Lung microvascular endothelial cell (primary cell): Measurements from ENCODE around the gene MCOLN2. TPM values are rescaled to one million over a fixed set of nuclear protein-coding genes. Genes with fewer than 3 reads are reported as not detected.
A peak's percentile ranks its signal among the peaks of the same experiment; 100 is the strongest.

Experiments
- DNase-seq, 2 donors: peaks; one replicate each; pipeline versions ENCODE4 v3.0.0 to v3.0.0-alpha.2; 2010; ENCODE audit warnings: low read depth in 2 of 2
- total RNA-seq: library from RNA; depleted of rRNA; stranded (reverse); fragments of >200 nt; gene quantifications from 2 replicates; pipeline ENCODE4 v1.2.1, GENCODE V29; 2014

MCOLN2 gene
- total RNA-seq, 1 donor from 2014 or later = not detected

DNA sequence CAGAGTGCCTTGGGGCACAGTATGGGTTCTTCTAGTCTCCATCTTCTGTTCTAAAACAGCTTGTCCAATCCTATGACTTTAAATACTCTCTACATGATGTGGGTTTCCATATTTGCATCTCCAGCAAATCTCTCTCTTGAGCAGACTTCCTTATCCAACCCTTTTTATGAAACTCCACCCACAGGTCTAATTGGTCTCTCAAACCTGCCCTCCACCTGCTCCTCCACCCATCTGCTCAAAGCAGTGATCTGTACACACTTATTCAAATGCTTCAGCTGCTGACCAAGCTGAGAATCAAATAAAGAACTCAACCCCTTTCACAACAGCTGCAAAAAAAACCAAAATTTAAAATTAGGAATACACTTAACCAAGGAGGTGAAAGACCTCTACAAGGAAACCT is 11.5 kb downstream of the MCOLN2 start:
- no peak for DNase-seq

- no peak for DNase-seq
These were observed 14.5 kb downstream of the MCOLN2 start for GRCh38 chr1:84982395-84982794.

DNA sequence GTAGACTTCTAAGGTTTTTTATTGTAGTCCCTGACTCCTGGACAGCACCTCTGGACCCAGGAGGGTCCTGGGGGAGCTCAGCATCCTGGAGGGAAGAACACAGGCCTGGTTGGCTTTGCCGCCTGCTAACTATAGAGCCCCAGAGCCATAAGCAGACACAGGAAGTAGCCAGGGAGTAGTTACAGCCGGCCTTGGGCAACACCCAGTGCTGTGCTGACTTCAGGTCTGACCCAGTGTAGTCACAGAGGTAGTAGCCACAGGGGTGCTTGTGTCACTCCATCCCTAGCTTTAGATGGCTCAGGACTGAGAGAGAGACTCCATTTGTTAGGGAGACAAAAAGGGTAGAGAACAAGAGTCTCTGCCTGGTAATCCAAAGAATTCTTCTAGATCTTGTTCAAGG is 21.9 kb downstream of the MCOLN2 start:
- DNase-seq = no peak

GRCh38 chr1:84973498-84974334 is 23.2 kb downstream of the MCOLN2 start:
- no peak for DNase-seq

DNA sequence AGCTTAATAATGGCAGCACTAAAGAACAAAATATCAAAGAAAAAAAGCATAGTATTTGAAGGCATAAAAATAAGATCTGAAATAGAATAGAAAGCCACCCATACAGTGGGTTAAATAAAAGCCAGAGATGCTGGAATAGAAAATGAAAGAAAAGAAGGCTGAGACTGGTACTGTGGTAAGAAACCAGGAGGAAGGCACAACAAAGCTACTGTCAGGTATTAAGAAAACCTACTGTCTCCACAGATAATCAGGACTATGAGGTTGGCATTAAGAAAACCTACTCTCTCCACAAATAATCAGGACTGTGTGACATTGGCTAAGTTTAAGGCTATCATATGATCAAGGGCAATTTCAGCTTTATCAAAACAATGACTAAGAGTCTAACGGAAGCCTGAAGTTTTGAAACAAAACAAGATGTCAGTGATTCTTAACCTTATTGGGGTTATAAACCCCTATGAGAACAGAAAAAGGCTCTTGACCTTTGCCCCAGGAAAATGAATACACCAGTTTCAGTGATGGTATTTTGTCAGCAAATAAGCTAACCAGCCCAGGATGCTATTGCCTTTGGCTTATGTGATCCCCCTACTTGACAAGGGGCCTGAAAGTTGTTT is 24.4 kb downstream of the MCOLN2 start:
- peak; percentile 2 to 33 for DNase-seq

DNA sequence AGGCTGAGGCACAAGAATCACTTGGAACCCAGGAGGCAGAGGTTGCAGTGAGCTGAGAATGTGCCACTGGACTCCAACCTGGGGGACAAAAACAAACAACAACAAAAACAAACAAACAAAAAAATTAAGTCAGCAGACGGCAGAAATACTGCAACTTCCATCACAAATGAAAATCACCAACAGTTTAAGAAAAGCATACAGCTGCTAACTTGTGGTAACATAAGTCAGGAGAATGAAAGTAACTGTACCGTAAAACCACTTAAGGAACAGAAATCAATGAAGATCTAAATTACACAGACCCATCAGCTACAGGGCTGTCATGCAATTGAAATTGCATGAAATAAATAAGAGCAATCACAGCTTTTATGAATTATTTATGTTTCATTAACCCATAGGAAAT is 25.0 kb downstream of the MCOLN2 start:
- DNase-seq = no peak

DNA sequence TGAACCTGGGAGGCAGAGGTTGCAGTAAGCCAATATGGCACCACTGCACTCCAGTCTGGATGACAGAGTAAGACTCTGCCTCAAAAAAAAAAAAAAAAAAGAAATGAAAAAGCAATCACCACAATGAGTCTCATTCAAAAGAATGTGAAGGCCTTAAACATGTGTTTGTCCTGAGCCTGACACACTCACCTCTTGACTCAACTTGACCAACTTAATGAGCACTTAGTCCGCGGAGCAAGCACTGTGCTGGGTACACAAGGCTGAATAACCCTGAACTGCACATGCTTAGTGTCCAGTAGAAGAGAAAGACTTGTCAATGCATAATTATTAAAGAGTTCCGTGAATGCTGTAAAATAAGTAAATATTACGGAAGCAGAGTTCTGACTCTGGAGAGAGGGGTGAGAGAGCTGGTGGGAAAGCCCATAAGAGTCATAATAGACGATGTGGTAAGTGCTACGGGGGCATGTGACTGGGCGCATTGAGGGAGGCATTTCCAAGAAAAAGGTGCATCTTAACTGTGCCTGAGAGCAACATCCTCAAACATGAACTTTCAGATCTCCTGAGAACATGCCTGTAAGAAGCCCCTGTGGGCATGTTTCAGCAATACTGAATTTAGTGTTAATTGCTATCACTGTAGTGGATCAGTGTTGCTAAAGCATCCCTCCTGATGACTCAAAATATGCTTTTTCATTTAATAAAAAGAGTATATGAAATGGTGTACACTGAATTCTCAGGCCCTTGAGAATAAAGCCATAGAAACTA is 27.2 kb downstream of the MCOLN2 start:
- DNase-seq = no peak

DNA sequence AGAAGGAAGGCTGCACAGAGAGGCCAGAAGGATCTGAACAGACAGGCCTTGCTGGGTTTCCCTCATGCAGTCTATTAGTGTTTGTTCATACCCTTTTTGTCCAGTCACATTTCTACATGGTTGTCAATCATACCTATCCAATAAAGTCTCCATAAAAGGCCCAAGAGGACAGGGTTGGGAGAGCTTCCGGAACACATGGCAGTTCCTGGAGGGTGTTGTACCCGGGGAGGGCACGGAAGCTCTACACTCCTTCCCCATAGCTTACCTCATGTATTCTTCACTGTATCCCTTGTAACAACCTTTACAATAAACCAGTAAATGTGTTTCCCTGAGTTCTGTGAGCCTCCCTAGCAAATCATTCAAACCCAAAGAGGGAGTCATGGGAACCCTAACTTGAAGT is 28.0 kb downstream of the MCOLN2 start:
- DNase-seq = no peak

GRCh38 chr1:84968101-84968500 is 28.8 kb downstream of the MCOLN2 start:
- DNase-seq = no peak

GRCh38 chr1:84967666-84968065 is 29.2 kb downstream of the MCOLN2 start:
- no peak for DNase-seq

DNA sequence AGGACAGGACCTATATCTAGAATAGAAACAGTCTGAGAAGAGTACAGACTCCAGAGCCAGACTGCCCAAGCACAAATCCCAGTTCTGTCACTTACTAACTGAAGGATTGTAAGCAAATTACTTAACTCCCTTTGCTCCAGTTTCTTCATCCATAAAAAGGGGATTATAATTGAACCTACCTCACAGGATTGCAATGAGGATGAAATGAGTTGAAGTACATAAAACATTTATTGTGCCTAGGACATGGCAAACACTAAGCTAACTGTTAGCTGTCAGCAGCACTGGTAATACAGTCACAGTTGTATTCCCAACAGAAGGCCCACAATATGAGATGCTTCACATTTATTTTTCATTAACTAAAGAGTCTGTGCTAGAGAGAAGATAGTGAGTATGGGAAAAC is 33.9 kb downstream of the MCOLN2 start:
- DNase-seq = no peak

DNA sequence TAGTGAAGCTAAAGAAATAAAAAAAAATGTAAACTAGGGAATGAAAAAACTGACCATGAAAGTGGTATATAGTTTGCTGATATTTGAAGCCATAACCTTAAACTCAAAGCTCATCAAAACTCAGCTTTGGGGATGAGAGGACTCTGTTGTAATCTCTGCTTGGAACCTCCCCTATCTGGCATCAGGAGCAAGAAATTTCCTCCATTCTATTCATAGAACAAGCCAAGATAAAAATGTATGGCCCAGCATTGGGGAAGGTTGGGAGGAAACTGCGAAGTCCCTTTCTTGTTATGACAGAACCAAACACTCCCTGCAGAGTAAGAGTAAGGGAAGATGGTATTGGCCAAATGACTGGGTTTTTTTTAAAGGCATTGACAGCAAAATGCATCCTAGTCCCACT is 35.6 kb downstream of the MCOLN2 start:
- no peak for DNase-seq

- DNase-seq = peak in 1 of 2 donors; percentile 30
These were observed 36.5 kb downstream of the MCOLN2 start for GRCh38 chr1:84960371-84960770.

DNA sequence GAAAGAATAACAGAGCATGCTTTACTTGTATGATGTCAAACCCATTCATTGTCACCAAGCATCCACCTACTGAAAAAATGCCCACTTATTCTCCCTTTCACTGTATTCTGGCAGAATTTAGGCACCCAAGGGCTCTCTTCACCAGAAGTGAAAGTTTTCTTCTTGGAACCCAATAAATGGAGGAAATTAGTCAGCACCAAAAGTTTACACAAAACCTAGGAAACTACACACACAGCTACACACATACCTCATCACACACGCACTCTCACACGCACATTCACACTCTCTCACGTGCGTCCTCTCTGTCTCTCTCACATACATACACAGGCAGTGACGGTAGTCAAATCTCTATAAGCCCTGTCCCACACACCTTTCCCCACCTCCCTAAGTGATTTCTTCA is 37.6 kb downstream of the MCOLN2 start:
- DNase-seq = peak in 1 of 2 donors; percentile 91

DNA sequence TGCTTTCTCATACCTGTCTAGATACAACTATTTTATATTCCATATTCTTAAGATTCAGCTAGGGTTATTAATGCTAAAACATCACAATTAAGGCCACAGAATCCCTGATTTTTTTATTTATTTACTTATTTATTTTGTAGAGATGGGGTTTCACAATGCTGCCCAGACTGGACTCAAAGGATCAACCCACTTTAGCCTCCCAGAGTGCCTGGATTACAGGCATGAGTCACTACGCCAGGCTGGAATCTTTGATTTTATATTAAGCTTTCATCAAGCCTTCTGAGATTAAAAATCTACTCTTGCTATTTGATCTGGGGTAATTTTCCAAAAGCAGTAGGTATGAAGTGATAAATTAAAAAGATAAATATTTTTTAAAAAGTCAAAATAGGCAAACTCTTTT is 38.9 kb downstream of the MCOLN2 start:
- no peak for DNase-seq

GRCh38 chr1:84956655-84957054 is 40.3 kb downstream of the MCOLN2 start:
- no peak for DNase-seq

DNA sequence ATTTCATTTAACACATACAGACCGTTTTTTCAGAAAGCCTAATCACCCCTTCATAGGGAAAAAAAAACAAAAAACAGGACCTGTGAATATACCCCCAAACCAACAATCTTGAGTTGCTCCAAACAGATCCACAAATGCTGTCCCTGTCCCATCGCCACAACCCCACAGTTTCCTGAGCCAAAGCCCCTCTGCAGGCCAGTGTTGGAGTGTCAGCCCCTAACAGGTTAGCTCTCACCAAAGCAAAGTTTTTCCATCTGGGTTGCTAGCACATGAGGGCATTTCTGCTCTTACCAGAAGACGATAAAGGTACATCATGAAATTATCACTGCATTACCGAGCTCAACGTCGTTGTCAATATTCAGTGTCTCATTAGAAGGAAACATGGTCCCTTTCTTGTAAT is 40.8 kb downstream of the MCOLN2 start:
- DNase-seq = no peak

DNA sequence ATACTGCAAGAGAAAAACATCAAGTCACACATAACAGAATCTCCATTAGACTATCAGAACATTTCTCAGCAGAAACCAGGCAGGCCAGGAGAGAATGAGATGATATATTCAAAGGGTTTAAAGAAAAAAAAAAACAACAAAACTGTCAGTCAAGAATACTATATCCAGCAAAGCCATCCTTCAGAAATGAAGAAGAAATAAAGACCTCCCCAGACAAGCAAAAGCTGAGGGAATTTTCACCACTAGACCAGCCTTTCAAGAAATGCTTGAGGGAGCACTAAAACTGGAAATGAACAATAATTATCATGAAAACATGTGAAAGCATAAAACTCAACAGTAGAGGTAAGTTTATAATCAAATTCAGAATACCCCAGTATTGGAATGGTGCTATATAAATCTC is 47.2 kb downstream of the MCOLN2 start:
- DNase-seq = no peak

DNA sequence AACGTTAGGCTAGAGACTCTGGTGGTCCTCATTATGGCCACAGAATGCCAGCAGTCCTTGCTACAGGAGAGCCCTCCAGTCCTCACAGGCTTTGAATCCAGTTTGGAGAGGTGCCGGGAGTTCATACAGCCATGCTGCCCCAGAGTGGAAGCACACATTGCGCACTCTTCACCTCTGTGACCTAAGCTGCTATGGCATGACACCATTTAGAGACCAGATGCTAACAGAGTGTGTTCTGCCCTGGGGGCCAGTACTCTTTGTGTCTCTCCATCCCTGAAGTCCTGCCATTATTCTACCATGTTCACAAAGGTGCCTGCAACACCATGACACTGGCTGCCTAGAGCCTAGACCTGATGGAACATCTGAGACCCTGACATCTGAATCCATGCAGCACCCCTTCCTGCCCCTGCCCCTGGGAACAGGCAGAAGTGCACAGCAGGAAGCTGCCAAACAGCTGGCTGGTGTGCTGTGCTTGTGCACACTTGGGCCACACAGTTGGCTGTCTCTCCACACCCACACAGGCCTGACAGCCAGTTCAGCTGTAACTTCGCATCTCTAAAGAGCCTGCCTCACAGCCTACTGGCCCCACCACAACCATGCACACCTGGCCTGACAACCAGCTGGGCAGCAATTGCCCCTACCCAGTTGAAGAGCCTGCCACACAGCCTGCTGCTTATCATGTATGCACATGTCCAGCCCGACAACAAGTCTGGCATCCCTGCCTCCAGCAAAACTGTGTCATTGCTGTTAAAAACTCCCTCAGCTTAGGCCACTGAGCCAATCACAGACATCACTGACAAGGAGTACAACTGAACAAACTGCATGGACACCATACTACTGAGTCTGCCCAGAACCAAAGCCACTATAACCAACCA is 49.1 kb downstream of the MCOLN2 start:
- no peak for DNase-seq

GRCh38 chr1:84946631-84947030 is 50.3 kb downstream of the MCOLN2 start:
- no peak for DNase-seq

GRCh38 chr1:84944767-84945486 is 52.0 kb downstream of the MCOLN2 start:
- DNase-seq = peak; percentile 90 to 94
